Measurements from ENCODE around the gene SPEM3.
"Not testable (repeated sequence)": the region's sequence is repeated elsewhere in the genome, so short reads cannot be mapped to it uniquely, and the experiment has no call there.

GRCh38 chr17:7474767-7475166, 46.1 kb downstream of the SPEM3 start:
- not testable (repeated sequence) for TF ChIP-seq CTCF (conservative IDR thresholded peaks at IDR 0.05; ENCODE audit: low read length); EZH2phosphoT487 (IDR thresholded peaks at IDR 0.05; ENCODE audit: borderline replicate concordance, low read depth, low read length)
